Transverse colon (tissue), 4 donors: ENCODE measurements around the gene LRIT1.

Experiments
- CTCF ChIP-seq, 5 experiments: fragments of 200-600 bp in 3 of 5; fragments of 450-650 bp in 2 of 5; sonication (generic) in 3 of 5; IDR thresholded peaks; 1 replicate in 2 of 5; 2 replicates in 3 of 5; pipeline ENCODE4 v1.5.1; 2016 to 2017; ENCODE audit warnings: antibody characterized with exemption in 5 of 5, inconsistent platforms in 3 of 5, mild to moderate bottlenecking in 2 of 5, moderate library complexity in 1 of 5
- EP300 ChIP-seq: sonication (generic); formaldehyde crosslinking; IDR thresholded peaks from one replicate; pipeline ENCODE4 v1.6.1; 2017; ENCODE audit warnings: antibody characterized with exemption, low read depth
- POLR2A ChIP-seq: fragments of 450-650 bp; IDR thresholded peaks from one replicate; pipeline ENCODE4 v1.6.1; 2016; ENCODE audit warnings: antibody characterized with exemption, mild to moderate bottlenecking, moderate library complexity
- POLR2AphosphoS5 ChIP-seq, 3 donors: sonication (generic); formaldehyde crosslinking; IDR thresholded peaks; one replicate each; pipeline ENCODE4 v1.6.1; 2016; ENCODE audit warnings: antibody characterized with exemption in 3 of 3

GRCh38 chr10:84267503-84268126, 26.3 kb upstream of the LRIT1 start:
- TF ChIP-seq CTCF (IDR thresholded peaks at IDR 0.05), result peak; percentile 40 to 63 (median 53)
- no peak for TF ChIP-seq POLR2AphosphoS5 (IDR thresholded peaks at IDR 0.05)
- no peak for TF ChIP-seq POLR2A
- TF ChIP-seq EP300, result no peak
